Dendritic cell treated with granulocyte-macrophage colony-stimulating factor and Interleukin-4, amounts not matched to agents 40 ng/mL and 50 ng/mL, for 4 days (primary cell): ENCODE measurements around the gene TIMMDC1.

Source experiments
- H3K27ac Mint-ChIP-seq: one replicate; pipeline ENCODE4 v1.8.0; 2022; ENCODE audit warnings: mild to moderate bottlenecking, mixed read lengths
- H3K27me3 Mint-ChIP-seq: one replicate; pipeline ENCODE4 v1.8.0; 2022; ENCODE audit warnings: mild to moderate bottlenecking, mixed read lengths
- H3K36me3 Mint-ChIP-seq: one replicate; pipeline ENCODE4 v1.8.0; 2022; ENCODE audit warnings: low read depth, mixed read lengths
- H3K4me1 Mint-ChIP-seq: one replicate; pipeline ENCODE4 v1.8.0; 2022; ENCODE audit warnings: low read depth, mixed read lengths
- H3K4me3 Mint-ChIP-seq: one replicate; pipeline ENCODE4 v1.8.0; 2022; ENCODE audit warnings: mild to moderate bottlenecking, moderate library complexity, mixed read lengths
- H3K9me3 Mint-ChIP-seq: one replicate; pipeline ENCODE4 v1.8.0; 2022; ENCODE audit warnings: mixed read lengths
- intact Hi-C: fragments of 100-400 bp; cut with micrococcal nuclease; formaldehyde crosslinking; loops from one replicate; pipeline ENCODE4 v1.15.0; 2022

The TIMMDC1 gene

GRCh38 chr3:119492810-119493209 lies 5.5 kb upstream of the TIMMDC1 start:
- Mint-ChIP-seq H3K9me3 (no peaks in the 10 kb centered on the region), H3K36me3 (peaks cover 41% of the 10 kb centered on the region), H3K4me1 (peaks cover 19% of the 10 kb centered on the region), H3K4me3 (no peak overlapping the region), H3K27ac (no peak overlapping the region), H3K27me3 (no peaks in the 10 kb centered on the region)
- intact Hi-C loops, result no loop called here

GRCh38 chr3:119494597-119494996 lies 3.8 kb upstream of the TIMMDC1 start:
- Mint-ChIP-seq H3K27me3 (no peaks in the 10 kb centered on the region), H3K27ac (no peak overlapping the region), H3K36me3 (peaks cover 46% of the 10 kb centered on the region), H3K4me3 (no peak overlapping the region), H3K9me3 (no peaks in the 10 kb centered on the region), H3K4me1 (peaks cover 21% of the 10 kb centered on the region)
- intact Hi-C loops, result no loop called here

GRCh38 chr3:119497820-119498185 lies 544 bp upstream of the TIMMDC1 start:
- H3K4me3 Mint-ChIP-seq, result peak overlapping the region; percentile 99
- no peaks in the 10 kb centered on the region for H3K9me3 Mint-ChIP-seq
- H3K4me1 Mint-ChIP-seq, result peaks cover 34% of the 10 kb centered on the region
- no peaks in the 10 kb centered on the region for H3K27me3 Mint-ChIP-seq
- peak overlapping the region; percentile 99 for H3K27ac Mint-ChIP-seq
- intact Hi-C loops, result loop anchor here (1.0 to 2.0 kb wide), 2 partner anchors 29 to 179 kb away; partner anchors contain the start of genes COX17 and POGLUT1
- peaks cover 21% of the 10 kb centered on the region for H3K36me3 Mint-ChIP-seq

GRCh38 chr3:119500265-119500664 lies 1.9 kb downstream of the TIMMDC1 start:
- no peak overlapping the region for H3K4me3 Mint-ChIP-seq
- no peaks in the 10 kb centered on the region for H3K27me3 Mint-ChIP-seq
- H3K36me3 Mint-ChIP-seq, result peaks cover 38% of the 10 kb centered on the region
- peaks cover 45% of the 10 kb centered on the region for H3K4me1 Mint-ChIP-seq
- intact Hi-C loops, result no loop called here
- no peaks in the 10 kb centered on the region for H3K9me3 Mint-ChIP-seq
- peak overlapping the region; percentile 23 for H3K27ac Mint-ChIP-seq

- Mint-ChIP-seq H3K27ac (peak overlapping the region; percentile 23), H3K4me3 (peak overlapping the region; percentile 30), H3K36me3 (peaks cover 44% of the 10 kb centered on the region), H3K27me3 (no peaks in the 10 kb centered on the region), H3K4me1 (peaks cover 45% of the 10 kb centered on the region), H3K9me3 (no peaks in the 10 kb centered on the region)
- intact Hi-C loops, result no loop called here
Measured at GRCh38 chr3:119500901-119501300, 2.6 kb downstream of the TIMMDC1 start.

- intact Hi-C loops, result no loop called here
- H3K27me3 Mint-ChIP-seq, result no peaks in the 10 kb centered on the region
- H3K27ac Mint-ChIP-seq, result peak overlapping the region; percentile 12
- peaks cover 86% of the 10 kb centered on the region for H3K36me3 Mint-ChIP-seq
- peaks cover 30% of the 10 kb centered on the region for H3K4me1 Mint-ChIP-seq
- H3K4me3 Mint-ChIP-seq, result no peak overlapping the region
- H3K9me3 Mint-ChIP-seq, result no peaks in the 10 kb centered on the region
Measured at GRCh38 chr3:119506631-119507030, 8.3 kb downstream of the TIMMDC1 start.

- no peak overlapping the region for H3K4me3 Mint-ChIP-seq
- H3K27me3 Mint-ChIP-seq, result no peaks in the 10 kb centered on the region
- H3K36me3 Mint-ChIP-seq, result peaks cover 93% of the 10 kb centered on the region
- H3K4me1 Mint-ChIP-seq, result peaks cover 30% of the 10 kb centered on the region
- peak overlapping the region; percentile 12 for H3K27ac Mint-ChIP-seq
- H3K9me3 Mint-ChIP-seq, result no peaks in the 10 kb centered on the region
- intact Hi-C loops, result no loop called here
Measured at GRCh38 chr3:119507404-119507803, 9.1 kb downstream of the TIMMDC1 start.

GRCh38 chr3:119508172-119508845 lies 10.0 kb downstream of the TIMMDC1 start:
- no peak overlapping the region for H3K27ac Mint-ChIP-seq
- H3K4me3 Mint-ChIP-seq, result no peak overlapping the region
- H3K27me3 Mint-ChIP-seq, result no peaks in the 10 kb centered on the region
- intact Hi-C loops, result no loop called here
- peaks cover 30% of the 10 kb centered on the region for H3K4me1 Mint-ChIP-seq
- no peaks in the 10 kb centered on the region for H3K9me3 Mint-ChIP-seq
- peaks cover 95% of the 10 kb centered on the region for H3K36me3 Mint-ChIP-seq

GRCh38 chr3:119510690-119511089 lies 12.3 kb downstream of the TIMMDC1 start:
- no peak overlapping the region for H3K4me3 Mint-ChIP-seq
- peaks cover 90% of the 10 kb centered on the region for H3K36me3 Mint-ChIP-seq

GRCh38 chr3:119514637-119515036 lies 16.3 kb downstream of the TIMMDC1 start:
- Mint-ChIP-seq H3K9me3 (no peaks in the 10 kb centered on the region), H3K27ac (peak overlapping the region; percentile 40), H3K36me3 (peaks cover 90% of the 10 kb centered on the region), H3K4me1 (peaks cover 6% of the 10 kb centered on the region), H3K4me3 (no peak overlapping the region), H3K27me3 (no peaks in the 10 kb centered on the region)
- intact Hi-C loops, result no loop called here

More at GRCh38 chr3:119510690-119511089, 12.3 kb downstream of the TIMMDC1 start:
- H3K9me3 Mint-ChIP-seq, result no peaks in the 10 kb centered on the region
- H3K27ac Mint-ChIP-seq, result no peak overlapping the region
- H3K27me3 Mint-ChIP-seq, result no peaks in the 10 kb centered on the region
- peaks cover 24% of the 10 kb centered on the region for H3K4me1 Mint-ChIP-seq
- intact Hi-C loops, result no loop called here

GRCh38 chr3:119517112-119517511 lies 18.8 kb downstream of the TIMMDC1 start:
- Mint-ChIP-seq H3K36me3 (peaks cover 95% of the 10 kb centered on the region), H3K4me1 (peaks cover 29% of the 10 kb centered on the region), H3K27me3 (no peaks in the 10 kb centered on the region), H3K27ac (no peak overlapping the region), H3K4me3 (no peak overlapping the region), H3K9me3 (peaks cover 11% of the 10 kb centered on the region)
- intact Hi-C loops, result no loop called here

- Mint-ChIP-seq H3K4me3 (no peak overlapping the region), H3K27ac (no peak overlapping the region), H3K36me3 (peaks cover 95% of the 10 kb centered on the region), H3K27me3 (no peaks in the 10 kb centered on the region), H3K9me3 (peaks cover 11% of the 10 kb centered on the region), H3K4me1 (peaks cover 33% of the 10 kb centered on the region)
- intact Hi-C loops, result no loop called here
Measured at GRCh38 chr3:119518026-119518425, 19.7 kb downstream of the TIMMDC1 start.

- intact Hi-C loops, result loop anchor here (10.0 kb wide), 1 partner anchor 150 kb away; the partner anchor contains the start of gene COX17
- H3K36me3 Mint-ChIP-seq, result peaks cover 97% of the 10 kb centered on the region
- peaks cover 39% of the 10 kb centered on the region for H3K4me1 Mint-ChIP-seq
- H3K9me3 Mint-ChIP-seq, result peaks cover 9% of the 10 kb centered on the region
- H3K27me3 Mint-ChIP-seq, result no peaks in the 10 kb centered on the region
- peak overlapping the region; percentile 51 for H3K27ac Mint-ChIP-seq
- H3K4me3 Mint-ChIP-seq, result no peak overlapping the region
Measured at GRCh38 chr3:119524931-119525662, 26.8 kb downstream of the TIMMDC1 start.

GRCh38 chr3:119527714-119528113 lies 29.4 kb downstream of the TIMMDC1 start:
- no peak overlapping the region for H3K27ac Mint-ChIP-seq

More at GRCh38 chr3:119527714-119528113, 29.4 kb downstream of the TIMMDC1 start:
- Mint-ChIP-seq H3K36me3 (peaks cover 94% of the 10 kb centered on the region), H3K27me3 (no peaks in the 10 kb centered on the region), H3K9me3 (no peaks in the 10 kb centered on the region), H3K4me3 (no peak overlapping the region), H3K4me1 (peaks cover 15% of the 10 kb centered on the region)
- intact Hi-C loops, result loop anchor here (10.0 kb wide), 1 partner anchor 147 kb away; the partner anchor contains the start of gene COX17
